ENCODE data around the gene ITGA8.

GRCh38 chr10:15720635-15721287 is 1.0 kb upstream of the ITGA8 start:
- TF ChIP-seq CTCF (conservative IDR thresholded peaks at IDR 0.05; ENCODE audit: low read depth, low read length), result no peak
- no peak for TF ChIP-seq EZH2 (IDR thresholded peaks at IDR 0.05; ENCODE audit: borderline replicate concordance, low read depth, low read length, poor library complexity, severe bottlenecking)
